Smooth muscle cell (in vitro differentiated cells): ENCODE measurements around the gene EFHC1. TPM values are rescaled to one million over a fixed set of nuclear protein-coding genes. Genes with fewer than 3 reads are reported as not detected.

ENCODE experiments used
- DNase-seq: peaks from one replicate; lab custom pipeline; 2025; ENCODE audit not compliant: unreplicated experiment; lab: John Stamatoyannopoulos, UW
- H2AFZ ChIP-seq: fragments of 200-600 bp; sonication (generic); 2 replicates; pipeline ENCODE4 v1.6.0; 2016; ENCODE audit warnings: antibody characterized with exemption, low read depth, mild to moderate bottlenecking
- H3F3A ChIP-seq: fragments of 200-600 bp; sonication (generic); 2 replicates; pipeline ENCODE4 v1.6.0; 2017; ENCODE audit warnings: antibody characterized with exemption, low read depth
- H3K27ac ChIP-seq: fragments of 200-600 bp; sonication (generic); 2 replicates; pipeline ENCODE4 v1.5.1; 2016; ENCODE audit warnings: low read depth, mild to moderate bottlenecking
- H3K27me3 ChIP-seq: fragments of 200-600 bp; sonication (generic); 2 replicates; pipeline ENCODE4 v1.6.1; 2016; ENCODE audit warnings: low read depth, mild to moderate bottlenecking
- H3K36me3 ChIP-seq: fragments of 200-600 bp; sonication (generic); 2 replicates; pipeline ENCODE4 v1.5.1; 2016; ENCODE audit warnings: low read depth
- H3K4me1 ChIP-seq: fragments of 200-600 bp; sonication (generic); 2 replicates; pipeline ENCODE4 v1.5.1; 2016; ENCODE audit warnings: low read depth
- H3K4me2 ChIP-seq: fragments of 200-600 bp; sonication (generic); 2 replicates; pipeline ENCODE4 v1.6.0; 2016; ENCODE audit warnings: mild to moderate bottlenecking
- H3K4me3 ChIP-seq: fragments of 200-600 bp; sonication (generic); 2 replicates; pipeline ENCODE4 v1.5.1; 2016; ENCODE audit warnings: mild to moderate bottlenecking
- H3K79me2 ChIP-seq: fragments of 200-600 bp; sonication (generic); 2 replicates; pipeline ENCODE4 v1.6.0; 2016; ENCODE audit warnings: low read depth, mild to moderate bottlenecking
- H3K9ac ChIP-seq: fragments of 200-600 bp; sonication (generic); 2 replicates; pipeline ENCODE4 v1.6.0; 2016; ENCODE audit warnings: low read depth
- H3K9me3 ChIP-seq: fragments of 200-600 bp; sonication (generic); replicated peaks from 2 replicates; pipeline ENCODE4 v1.5.1; 2016; ENCODE audit warnings: low read depth
- H4K20me1 ChIP-seq: fragments of 200-600 bp; sonication (generic); 2 replicates; pipeline ENCODE4 v1.6.0; 2016; ENCODE audit warnings: low read depth
- CTCF ChIP-seq: fragments of 200-600 bp; sonication (generic); IDR thresholded peaks from 2 replicates; pipeline ENCODE4 v1.5.1; 2017; ENCODE audit warnings: borderline replicate concordance, mild to moderate bottlenecking, antibody characterized with exemption; ENCODE audit not compliant: insufficient read depth, poor library complexity, severe bottlenecking
- WGBS: methylation state at CpG from one replicate; pipeline ENCODE4 v1.1.7; 2016; ENCODE audit warnings: low lambda C conversion rate; 5-methylcytosine and 5-hydroxymethylcytosine counted together
- polyA plus RNA-seq: library from polyadenylated mRNA; unstranded; fragments of >200 nt; fragmentation: Nextera tagmentation; extraction: Ambion mirVana; gene quantifications from 2 replicates; pipeline ENCODE4 v1.2.1, GENCODE V29; 2016
- total RNA-seq: library from RNA; depleted of rRNA; stranded (reverse); fragments of >200 nt; gene quantifications from 2 replicates; pipeline ENCODE4 v1.2.3, GENCODE V29; 2014

Gene EFHC1
- total and polyA plus RNA-seq, 2 experiments from 2014 or later = 11.0 to 25.9 TPM

DNA sequence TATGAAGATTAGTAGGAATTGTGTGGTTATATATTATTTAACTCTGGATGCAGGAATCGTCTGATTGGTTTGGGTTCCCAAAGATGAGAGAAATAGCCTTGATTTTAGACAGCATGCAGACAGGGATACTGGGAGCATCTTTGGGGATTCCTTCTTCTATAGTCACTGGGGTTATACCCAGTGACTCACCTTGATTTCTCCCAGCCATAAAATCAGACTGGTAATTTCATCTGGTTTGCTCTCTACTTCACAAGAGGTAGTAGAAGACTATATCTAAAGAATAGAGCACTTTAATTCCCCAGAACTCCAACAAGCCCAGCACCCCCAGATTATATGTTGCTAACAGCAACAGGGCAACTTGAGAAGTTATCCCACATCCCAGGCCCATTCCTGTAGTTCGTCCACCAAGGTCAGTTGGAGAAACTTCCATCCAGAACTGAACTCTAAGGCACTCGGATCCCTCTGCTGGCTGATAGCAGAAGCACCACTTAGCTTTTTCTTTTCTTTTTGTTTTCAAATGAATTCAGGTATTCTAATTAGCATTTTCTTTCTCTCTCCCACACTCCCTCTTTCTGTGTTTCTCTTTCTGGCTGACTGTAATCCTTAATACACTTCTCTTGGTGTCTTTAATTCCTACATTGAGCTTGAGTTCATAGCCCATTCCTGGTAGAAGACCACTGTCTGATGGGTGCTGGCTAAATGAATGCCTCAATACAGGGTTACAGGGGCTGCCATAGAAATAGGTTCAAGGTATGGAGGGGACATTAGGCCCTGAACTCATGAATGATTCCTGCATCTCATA lies 20.4 kb upstream of the EFHC1 start:
- Histone ChIP-seq H3K27me3 (no peaks in the 10 kb centered on the region), H3K4me3 (no peak overlapping the region), H3K27ac (no peak overlapping the region), H3K9me3 (no peaks in the 10 kb centered on the region), H3K79me2 (no peaks in the 10 kb centered on the region), H3K4me1 (no peaks in the 10 kb centered on the region), H4K20me1 (no peaks in the 10 kb centered on the region), H2AFZ (no peak overlapping the region), H3K36me3 (no peaks in the 10 kb centered on the region), H3K4me2 (no peak overlapping the region), H3F3A (no peaks in the 10 kb centered on the region), H3K9ac (no peak overlapping the region)
- 37% methylated on average over 3 of the region's 3 CpGs for WGBS
- peak; percentile 94 for TF ChIP-seq CTCF
- no peak for DNase-seq

GRCh38 chr6:52400313-52401041 lies 19.7 kb upstream of the EFHC1 start:
- Histone ChIP-seq H3K4me3 (no peak overlapping the region), H3K79me2 (no peaks in the 10 kb centered on the region), H3K9ac (no peak overlapping the region), H3K27ac (no peak overlapping the region), H3K36me3 (no peaks in the 10 kb centered on the region), H3K27me3 (no peaks in the 10 kb centered on the region), H3K9me3 (no peaks in the 10 kb centered on the region), H2AFZ (no peak overlapping the region), H3F3A (no peaks in the 10 kb centered on the region), H3K4me1 (no peaks in the 10 kb centered on the region), H4K20me1 (no peaks in the 10 kb centered on the region), H3K4me2 (no peak overlapping the region)
- no peak for TF ChIP-seq CTCF
- WGBS = 92% methylated on average over 2 of the region's 2 CpGs
- no peak for DNase-seq

DNA sequence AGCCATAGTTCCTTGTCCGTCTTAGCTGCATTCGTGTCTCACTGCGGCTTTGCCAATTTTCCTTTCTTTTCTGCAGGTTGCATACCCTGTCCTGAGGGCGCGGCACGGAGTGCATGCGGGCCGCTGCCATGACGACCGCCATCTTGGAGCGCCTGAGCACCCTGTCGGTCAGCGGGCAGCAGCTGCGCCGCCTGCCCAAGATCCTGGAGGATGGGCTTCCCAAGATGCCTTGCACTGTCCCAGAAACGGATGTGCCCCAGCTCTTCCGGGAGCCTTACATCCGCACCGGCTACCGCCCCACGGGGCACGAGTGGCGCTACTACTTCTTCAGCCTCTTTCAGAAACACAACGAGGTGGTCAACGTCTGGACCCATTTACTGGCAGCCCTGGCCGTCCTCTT lies 17.1 kb upstream of the EFHC1 start:
- no peaks in the 10 kb centered on the region for H3K36me3 ChIP-seq
- H3K9me3 ChIP-seq = no peaks in the 10 kb centered on the region
- H3K27me3 ChIP-seq = no peaks in the 10 kb centered on the region
- no peaks in the 10 kb centered on the region for H3K79me2 ChIP-seq
- TF ChIP-seq CTCF = no peak
- H3K4me3 ChIP-seq = no peak overlapping the region
- no peaks in the 10 kb centered on the region for H3K4me1 ChIP-seq
- 99% methylated on average over 26 of the region's 26 CpGs for WGBS
- no peak overlapping the region for H3K9ac ChIP-seq
- H3F3A ChIP-seq = no peaks in the 10 kb centered on the region
- no peak overlapping the region for H3K27ac ChIP-seq
- DNase-seq = no peak
- H3K4me2 ChIP-seq = no peak overlapping the region
- no peak overlapping the region for H2AFZ ChIP-seq
- H4K20me1 ChIP-seq = no peaks in the 10 kb centered on the region

DNA sequence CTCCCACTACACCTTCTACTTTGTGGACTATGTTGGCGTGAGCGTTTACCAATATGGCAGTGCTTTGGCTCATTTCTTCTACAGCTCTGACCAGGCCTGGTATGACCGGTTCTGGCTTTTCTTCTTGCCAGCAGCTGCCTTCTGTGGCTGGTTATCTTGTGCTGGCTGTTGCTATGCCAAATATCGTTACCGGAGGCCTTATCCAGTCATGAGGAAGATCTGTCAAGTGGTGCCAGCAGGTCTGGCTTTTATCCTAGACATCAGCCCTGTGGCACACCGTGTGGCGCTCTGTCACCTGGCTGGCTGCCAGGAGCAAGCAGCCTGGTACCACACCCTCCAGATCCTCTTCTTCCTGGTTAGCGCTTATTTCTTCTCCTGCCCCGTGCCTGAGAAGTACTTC lies 16.5 kb upstream of the EFHC1 start:
- Histone ChIP-seq H3K9me3 (no peaks in the 10 kb centered on the region), H2AFZ (no peak overlapping the region), H3F3A (no peaks in the 10 kb centered on the region), H4K20me1 (no peaks in the 10 kb centered on the region), H3K4me3 (no peak overlapping the region), H3K79me2 (no peaks in the 10 kb centered on the region), H3K4me2 (no peak overlapping the region), H3K27ac (no peak overlapping the region), H3K4me1 (no peaks in the 10 kb centered on the region), H3K27me3 (no peaks in the 10 kb centered on the region), H3K9ac (no peak overlapping the region), H3K36me3 (no peaks in the 10 kb centered on the region)
- no peak for DNase-seq
- TF ChIP-seq CTCF = no peak
- WGBS = 96% methylated on average over 9 of the region's 9 CpGs
